AG08396 (cell line): ENCODE results near the gene AHCTF1.
"Not testable (repeated sequence)": the region's sequence is repeated elsewhere in the genome, so short reads cannot be mapped to it uniquely, and the experiment has no call there.

Experiments
- DNase-seq: peaks from one replicate; pipeline ENCODE4 v3.0.0; 2012; ENCODE audit warnings: low spot score, mixed read lengths

The AHCTF1 gene

DNA sequence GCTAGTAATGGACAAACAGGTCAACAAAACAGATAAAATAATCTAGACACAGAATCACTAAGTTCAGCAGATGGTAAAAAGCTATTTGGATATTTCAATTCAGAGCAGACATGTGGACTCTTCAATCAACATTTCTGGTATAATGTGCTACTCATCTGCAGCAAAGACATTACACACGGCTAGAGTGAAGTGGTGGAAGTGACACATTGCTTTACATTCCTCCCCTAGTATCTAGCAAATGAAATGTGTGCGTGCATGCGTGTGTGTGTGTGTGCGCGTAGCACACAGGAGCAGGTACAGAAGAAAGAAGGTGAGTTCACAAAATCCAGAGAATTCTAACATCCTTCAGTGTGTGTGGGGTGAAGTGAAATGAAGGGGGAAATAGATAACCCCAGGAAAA, 8.3 kb downstream of the AHCTF1 start:
- DNase-seq = no peak

DNA sequence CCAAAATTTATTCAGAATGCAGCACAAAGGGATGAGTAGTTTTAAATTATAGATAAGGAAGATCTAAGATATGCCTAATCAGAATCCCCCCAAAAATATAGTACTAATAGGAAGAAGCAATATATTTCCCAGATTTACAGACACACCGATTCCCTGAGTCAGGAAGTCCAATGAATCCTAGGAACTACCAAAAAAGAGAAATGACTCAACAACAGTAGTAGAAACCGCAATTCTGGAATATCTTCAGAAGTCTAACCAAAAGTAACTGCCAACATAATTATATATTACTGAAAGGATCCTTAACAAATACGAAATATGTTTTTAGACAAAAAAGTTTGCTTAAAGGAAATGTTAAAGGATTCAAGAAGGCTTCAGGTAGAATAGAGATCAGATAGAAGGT, 10.3 kb downstream of the AHCTF1 start:
- DNase-seq = no peak

DNA sequence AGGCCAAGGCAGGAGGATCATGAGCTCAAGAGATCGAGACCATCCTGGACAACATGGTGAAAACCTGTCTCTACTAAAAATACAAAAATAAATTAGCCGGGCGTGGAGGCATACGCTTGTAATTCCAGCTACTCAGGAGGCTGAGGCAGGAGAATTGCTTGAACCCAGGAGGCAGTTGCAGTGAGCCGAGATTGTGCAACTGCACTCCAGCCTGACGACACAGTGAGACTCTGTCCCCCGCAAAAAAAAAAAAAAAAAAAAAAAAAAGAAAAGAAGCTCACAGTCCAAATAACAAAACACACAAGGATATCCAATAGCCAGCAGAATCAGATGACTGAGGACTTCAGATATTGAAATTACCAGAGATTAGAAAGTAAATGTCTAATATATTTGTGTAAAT, 11.8 kb downstream of the AHCTF1 start:
- no peak for DNase-seq

DNA sequence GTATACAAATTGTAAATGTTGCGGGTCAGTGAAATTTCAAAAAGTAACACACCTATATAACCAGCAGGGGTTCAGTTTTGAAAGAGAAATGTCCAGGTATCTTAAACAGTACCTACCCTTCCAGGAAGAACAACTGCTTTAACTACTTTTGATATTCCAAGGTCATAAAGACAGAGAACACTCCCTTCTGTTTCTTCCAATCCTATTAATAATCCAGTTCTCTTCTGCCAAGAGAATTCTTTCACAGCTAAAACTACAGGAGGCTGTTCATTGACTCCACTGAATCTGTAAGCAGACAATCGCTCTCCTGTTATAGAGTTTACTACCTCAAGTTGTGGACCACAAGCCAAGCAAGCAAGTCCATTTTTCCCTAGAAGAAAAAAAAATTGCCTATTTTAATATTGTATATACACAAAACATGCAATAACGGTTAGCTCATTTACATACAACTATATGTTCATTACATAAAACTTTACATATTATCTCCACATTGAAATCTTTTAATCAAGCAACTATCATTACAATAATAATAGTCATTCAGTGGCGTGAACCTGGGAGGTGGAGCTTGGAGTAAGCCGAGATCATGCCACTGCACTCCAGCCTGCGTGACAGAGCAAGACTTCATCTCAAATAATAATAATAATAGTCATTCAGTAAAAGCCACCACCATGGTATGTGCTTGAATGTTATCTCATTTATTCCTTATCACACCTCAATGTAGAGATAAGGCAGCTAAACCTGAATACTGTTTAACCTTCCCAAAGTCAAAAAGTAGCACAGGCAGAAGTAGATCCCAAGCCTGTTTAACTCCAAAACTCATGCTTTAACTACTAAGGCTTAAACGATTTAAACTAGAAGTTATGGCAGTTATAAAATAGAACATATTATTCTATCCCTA, 15.5 kb downstream of the AHCTF1 start:
- not testable (repeated sequence) for DNase-seq

- DNase-seq = no peak
Measured at GRCh38 chr1:246907472-246907871, 24.3 kb downstream of the AHCTF1 start.

- no peak for DNase-seq
Measured at GRCh38 chr1:246906833-246907232, 24.9 kb downstream of the AHCTF1 start.

- DNase-seq = no peak
Measured at GRCh38 chr1:246901874-246902273, 29.9 kb downstream of the AHCTF1 start.

DNA sequence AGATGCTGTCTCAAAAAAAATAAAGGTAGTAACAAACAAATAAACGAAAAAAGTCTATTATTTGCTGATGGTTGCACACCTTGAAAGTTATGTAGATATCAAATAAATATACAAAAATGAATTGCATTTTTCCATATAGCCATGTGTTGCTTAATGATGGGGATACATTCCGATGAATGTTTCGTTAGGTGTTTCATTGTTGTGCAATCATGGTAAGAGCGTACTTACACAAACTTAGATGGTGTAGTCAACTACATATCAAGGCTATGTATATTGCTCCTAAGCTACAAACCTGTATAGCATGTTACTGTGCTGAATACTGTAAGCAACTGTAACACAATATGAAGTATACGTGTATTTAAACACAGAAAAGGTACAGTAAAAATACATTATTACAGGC, 34.4 kb downstream of the AHCTF1 start:
- no peak for DNase-seq

DNA sequence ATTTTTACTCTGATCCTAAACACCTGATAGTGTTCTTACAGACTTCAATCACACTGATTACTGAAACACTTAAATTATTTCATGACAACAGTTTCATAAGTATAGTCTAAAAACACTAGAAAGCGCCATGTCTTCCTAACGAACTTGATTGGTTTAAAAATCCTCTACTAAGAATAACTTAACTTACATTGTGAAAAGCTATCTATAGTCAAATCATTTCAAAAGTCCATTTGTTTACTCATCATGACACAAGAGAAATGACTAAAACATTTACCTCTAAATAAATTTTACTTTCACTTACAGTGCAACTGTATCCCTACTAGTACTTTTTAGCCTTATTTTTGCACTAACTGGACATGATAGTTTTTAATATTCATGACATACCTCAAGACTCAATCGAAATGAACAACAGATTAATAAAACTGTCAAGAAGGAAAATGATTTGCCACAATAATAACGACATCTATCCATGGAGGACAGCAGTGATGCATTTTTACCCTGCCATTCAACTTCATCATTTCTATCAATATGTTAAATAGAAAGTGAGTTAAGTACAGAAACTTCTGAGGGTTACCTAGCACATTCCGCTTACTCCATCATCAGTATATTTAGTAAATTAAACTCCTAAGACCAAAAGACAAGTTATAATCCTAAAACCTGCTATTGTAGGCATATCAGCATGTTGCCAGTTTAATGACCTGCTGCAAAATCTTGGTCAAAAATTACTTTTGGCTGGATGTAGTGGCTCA, 38.4 kb downstream of the AHCTF1 start:
- no peak for DNase-seq

DNA sequence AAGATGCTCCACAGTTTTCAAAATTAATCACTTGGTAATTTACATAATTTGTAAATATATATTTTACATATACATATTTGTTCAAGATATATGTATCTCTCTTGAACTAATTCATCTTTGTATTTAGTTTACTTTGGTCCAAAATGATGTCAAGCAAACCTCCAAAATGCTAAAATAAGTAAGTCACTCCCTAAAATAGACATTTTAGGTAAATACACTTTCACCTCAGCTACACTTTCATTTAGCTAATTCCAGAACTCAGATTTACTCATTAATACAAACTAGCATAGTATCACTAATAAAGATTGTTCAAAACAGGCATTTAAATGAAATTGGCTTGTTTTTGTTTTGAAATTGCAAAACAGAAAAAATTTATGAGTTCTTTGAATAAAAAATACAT, 40.6 kb downstream of the AHCTF1 start:
- DNase-seq = no peak

DNA sequence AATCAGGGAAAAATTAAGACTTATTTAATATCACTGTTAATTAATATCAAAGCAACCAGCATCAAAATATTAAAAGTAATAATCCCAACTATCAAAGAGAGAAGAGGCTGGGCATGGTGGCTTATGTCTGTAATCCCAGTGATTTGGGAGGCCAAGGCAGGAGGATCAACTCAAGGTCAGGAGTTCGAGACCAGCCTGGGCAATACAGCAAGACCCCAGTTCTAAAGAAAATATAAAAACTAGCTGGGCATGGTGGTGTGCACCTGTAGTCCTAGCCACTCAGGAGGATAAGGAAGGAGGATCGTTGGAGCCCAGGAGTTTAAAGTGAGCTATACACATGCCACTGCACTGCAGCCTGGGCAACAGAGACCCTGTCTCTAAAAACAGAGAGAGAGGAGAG, 43.2 kb downstream of the AHCTF1 start:
- DNase-seq = no peak

DNA sequence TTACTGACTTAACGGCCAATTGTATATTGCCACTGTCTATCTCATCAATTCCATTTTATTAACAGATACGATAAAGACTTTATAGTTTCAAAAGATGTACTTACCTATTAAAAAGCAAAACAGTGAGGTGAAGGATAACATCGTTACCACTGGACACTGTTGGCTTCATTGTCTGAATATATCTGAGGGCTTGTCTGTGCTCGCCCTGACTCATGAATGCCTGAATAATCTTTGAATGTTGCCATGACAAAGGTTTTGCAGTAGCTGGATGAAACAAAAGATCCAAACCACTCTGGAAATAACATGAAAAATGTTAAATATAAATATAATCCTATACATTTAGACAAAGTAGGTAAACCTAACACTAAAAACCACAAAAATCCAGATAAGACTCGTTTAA, 46.4 kb downstream of the AHCTF1 start:
- DNase-seq = not testable (repeated sequence)

- DNase-seq = no peak
Measured at GRCh38 chr1:246878551-246878950, 53.2 kb downstream of the AHCTF1 start.

GRCh38 chr1:246876431-246876830, 55.3 kb downstream of the AHCTF1 start:
- no peak for DNase-seq

DNA sequence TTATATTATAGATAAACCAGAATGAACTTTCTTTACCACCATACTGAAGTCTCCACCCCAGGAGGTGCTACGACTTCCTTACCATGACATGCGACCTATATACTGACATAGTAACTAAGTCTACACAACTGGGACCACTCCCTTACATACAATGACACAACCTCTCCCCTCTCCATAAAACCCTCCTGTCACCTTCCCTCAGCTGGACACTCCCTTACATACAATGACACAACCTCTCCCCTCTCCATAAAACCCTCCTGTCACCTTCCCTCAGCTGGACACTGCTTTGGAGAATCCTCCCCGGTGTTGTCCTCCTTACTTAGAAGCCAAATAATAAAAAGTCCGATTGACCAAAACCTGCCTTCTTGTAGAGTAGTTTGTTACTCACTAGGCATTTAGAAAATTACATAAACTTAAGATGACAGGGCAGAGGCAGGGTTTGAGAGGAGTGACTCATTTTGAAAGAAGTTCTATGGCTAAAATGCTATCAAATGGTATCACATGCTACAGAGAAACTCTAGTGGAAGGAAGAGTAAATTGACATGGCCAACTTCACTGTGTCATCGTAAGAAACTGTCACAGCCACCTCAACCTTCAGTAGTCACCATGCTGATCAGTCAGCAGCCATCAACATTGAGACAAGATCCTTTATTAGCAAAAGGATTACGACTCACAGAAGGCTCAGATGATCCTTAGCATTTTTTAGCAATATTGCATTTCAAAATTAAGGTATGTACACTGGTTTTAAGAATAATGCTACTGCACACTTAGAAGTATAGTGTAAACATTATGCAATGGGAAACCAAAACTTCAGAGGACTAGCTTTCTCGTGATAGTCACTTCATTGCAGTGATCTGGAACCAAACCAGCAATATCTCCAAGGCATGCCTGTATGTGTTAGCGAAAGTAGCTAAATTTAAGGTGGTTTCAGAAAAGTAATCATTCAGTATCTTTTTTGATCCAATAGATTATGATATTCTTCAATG, 56.4 kb downstream of the AHCTF1 start:
- DNase-seq = peak; percentile 41

DNA sequence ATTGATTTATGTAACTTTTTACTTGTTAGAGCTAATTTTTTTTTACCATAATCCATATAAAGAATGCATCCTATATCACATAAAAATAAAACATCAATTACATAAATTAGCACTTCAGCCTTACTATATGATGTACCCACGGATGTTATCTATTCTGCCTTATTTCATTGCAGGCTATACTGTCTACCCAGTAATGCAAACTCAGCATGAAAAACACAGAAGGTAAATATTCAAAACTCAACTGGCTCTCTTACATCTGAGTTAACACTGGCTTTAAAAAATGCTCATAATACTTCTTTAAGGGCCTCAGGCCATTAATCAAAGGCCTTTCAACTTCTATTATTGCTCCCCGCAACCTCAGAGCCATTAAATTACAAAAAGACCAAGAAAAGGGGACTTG, 65.8 kb downstream of the AHCTF1 start:
- no peak for DNase-seq

DNA sequence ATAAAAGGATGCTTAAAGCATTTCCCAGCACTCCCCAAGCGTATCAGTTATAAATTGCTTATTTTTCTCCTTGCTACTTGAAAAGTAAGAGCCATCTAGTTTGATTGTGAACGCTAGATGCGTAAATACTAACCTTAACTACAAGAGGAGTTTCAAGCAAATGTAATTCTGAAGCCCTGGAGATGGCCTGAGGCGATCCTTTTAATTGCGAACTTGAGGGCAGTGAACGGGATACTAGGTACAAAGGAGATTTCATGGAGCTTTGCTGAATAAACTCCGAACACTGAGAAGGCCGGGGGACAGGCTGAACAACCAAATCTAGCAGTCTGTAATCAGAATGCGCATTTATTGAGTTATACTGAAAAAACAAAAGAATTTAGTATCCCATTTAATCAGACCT, 68.0 kb downstream of the AHCTF1 start:
- DNase-seq = not testable (repeated sequence)

DNA sequence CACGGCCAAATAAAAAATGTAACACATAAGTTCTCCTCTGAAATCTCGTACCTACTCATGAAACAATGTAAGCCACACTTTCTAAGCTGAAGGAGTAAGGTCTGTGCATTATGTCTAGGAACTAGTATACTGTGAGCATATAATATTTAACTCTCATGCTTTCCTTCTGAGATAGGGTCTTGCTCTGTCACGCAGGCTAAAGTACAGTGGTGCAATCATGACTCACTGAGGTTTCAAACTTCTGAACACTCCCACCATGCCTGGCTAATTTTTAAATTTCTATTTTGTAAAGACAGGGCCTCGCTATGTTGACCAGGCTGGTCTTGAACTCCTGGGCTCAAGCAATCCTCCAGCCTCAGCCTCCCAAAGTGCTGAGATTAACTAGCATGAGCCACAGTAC, 71.3 kb downstream of the AHCTF1 start:
- no peak for DNase-seq

DNA sequence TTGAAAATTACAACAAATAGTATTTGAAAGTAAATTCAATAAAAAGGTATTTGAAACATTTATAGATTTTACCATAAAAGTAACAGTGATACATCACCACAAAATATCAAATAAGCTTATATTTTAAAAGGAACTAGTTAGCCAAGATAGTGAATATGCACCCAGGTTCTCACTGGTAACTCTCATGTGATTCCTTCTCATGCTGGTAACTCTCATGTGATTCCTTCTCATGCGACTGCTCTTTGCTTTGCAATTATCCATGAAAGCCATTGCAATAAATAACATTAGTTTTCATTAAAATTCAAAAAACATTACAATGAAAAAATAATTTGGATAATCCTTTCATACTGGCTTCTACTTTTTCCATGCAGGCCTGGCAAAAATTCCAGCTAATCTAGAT, 75.4 kb downstream of the AHCTF1 start:
- DNase-seq = no peak

DNA sequence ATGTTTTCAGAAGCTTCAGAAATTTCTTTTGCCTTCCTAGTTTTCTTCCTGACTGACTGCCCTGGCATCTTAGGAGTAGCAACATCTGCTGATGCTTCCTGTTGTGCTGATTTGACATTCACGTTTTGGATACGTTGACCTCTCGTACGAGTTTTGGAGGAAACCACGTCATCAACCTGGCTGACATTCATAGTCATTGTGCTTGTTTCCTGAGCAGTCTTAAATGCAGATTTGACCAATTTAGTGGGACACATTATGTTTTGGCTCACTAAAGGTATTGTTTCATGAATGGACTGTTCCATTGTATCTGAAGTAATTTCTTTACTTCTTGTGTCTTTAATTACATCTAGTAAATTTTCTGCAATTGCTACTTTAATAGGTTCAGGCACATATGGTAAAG, 81.1 kb downstream of the AHCTF1 start:
- not testable (repeated sequence) for DNase-seq

GRCh38 chr1:246843876-246844275, 87.9 kb downstream of the AHCTF1 start:
- no peak for DNase-seq

GRCh38 chr1:246840761-246841160, 91.0 kb downstream of the AHCTF1 start:
- not testable (repeated sequence) for DNase-seq
